Activated naive CD8-positive, alpha-beta T cell treated with anti-CD3 and anti-CD28 coated beads, Interleukin-2, amount 10 ng/mL, durations not matched to agents 7 days and 5 days (primary cell): ENCODE data around the gene ETFB. TPM values are rescaled to one million over a fixed set of nuclear protein-coding genes. Genes with fewer than 3 reads are reported as not detected.

Experiments
- ATAC-seq: fragments of 150-1000 bp; cut with Tn5 transposase; one replicate; pipeline ENCODE4 v1.10.0; 2021; ENCODE audit warnings: low read depth, moderate library complexity
- POLR2A ChIA-PET: fragments of 350-600 bp; sonication (Branson Sonifier 250); formaldehyde crosslinking; loops from one replicate; lab custom pipeline; 2021; ENCODE audit warnings: antibody characterized with exemption; lab: Charles Lee
- DNase-seq: peaks from one replicate; pipeline ENCODE4 v3.0.0; 2021
- H3K27ac Mint-ChIP-seq: one replicate; pipeline ENCODE4 v1.8.0; 2022; ENCODE audit warnings: mild to moderate bottlenecking, mixed read lengths
- H3K27me3 Mint-ChIP-seq: one replicate; pipeline ENCODE4 v1.8.0; 2022; ENCODE audit warnings: mild to moderate bottlenecking, moderate library complexity, mixed read lengths
- H3K36me3 Mint-ChIP-seq: one replicate; pipeline ENCODE4 v1.8.0; 2021; ENCODE audit warnings: mild to moderate bottlenecking, mixed read lengths
- H3K4me1 Mint-ChIP-seq: one replicate; pipeline ENCODE4 v1.8.0; 2021; ENCODE audit warnings: mixed read lengths
- H3K4me3 Mint-ChIP-seq: one replicate; pipeline ENCODE4 v1.8.0; 2022; ENCODE audit warnings: mild to moderate bottlenecking, moderate library complexity, mixed read lengths
- H3K9me3 Mint-ChIP-seq: one replicate; pipeline ENCODE4 v1.8.0; 2021; ENCODE audit warnings: mixed read lengths
- total RNA-seq, 2 experiments: library from RNA; stranded (reverse); gene quantifications; one replicate each; pipeline ENCODE4 v1.2.3, GENCODE V29; 2021

The ETFB gene
- total RNA-seq, 2 experiments from 2014 or later = 121 to 124 TPM

- DNase-seq (no peak), ATAC-seq (peak; percentile 80)
- Mint-ChIP-seq H3K4me1 (peaks cover 25% of the 10 kb centered on the region), H3K27ac (peak overlapping the region; percentile 84), H3K36me3 (peaks cover 31% of the 10 kb centered on the region), H3K9me3 (no peaks in the 10 kb centered on the region), H3K27me3 (peaks cover under 1% of the 10 kb centered on the region), H3K4me3 (peak overlapping the region; percentile 72)
- POLR2A ChIA-PET = interaction anchor here (0.8 to 1.9 kb wide), 5 partner anchors 11 to 41 kb away, joined by 3 to 11 read pairs (median 4); partner anchors contain the start of genes ETFB and NKG7
Measured at GRCh38 chr19:51354742-51355148, 11.4 kb downstream of the ETFB start.

DNA sequence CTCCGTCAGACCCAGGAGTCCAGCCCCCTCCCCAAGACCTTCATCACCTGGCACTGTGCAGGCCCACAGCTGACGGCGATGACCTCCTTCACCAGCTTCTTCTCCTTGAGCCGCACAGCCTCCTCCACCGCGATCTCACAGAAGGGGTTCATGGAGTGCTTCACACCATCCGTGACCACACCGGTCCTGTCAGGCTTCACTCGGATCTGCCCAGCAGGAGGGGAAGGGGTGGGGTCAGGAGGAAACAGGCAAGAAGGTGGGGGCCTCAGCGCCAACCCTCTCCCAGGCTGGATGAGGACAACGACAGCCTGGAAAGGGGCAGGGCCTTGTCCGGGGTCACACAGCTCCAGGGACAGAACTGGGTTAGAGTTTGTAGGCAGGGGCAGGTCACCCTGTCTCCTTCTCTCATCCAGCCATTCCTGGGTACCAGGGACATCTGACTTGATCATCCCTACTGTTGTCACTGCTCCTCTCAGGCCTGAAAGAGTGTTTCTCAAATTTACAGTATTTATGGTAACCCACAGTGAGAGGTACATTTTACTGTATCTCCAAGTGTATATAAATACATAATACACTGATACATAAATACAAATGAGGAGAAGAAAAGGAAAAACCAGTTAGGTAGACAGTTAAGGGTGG, 12.0 kb downstream of the ETFB start:
- ATAC-seq (no peak), DNase-seq (no peak)
- Mint-ChIP-seq H3K4me3 (peak overlapping the region; percentile 72), H3K36me3 (peaks cover 29% of the 10 kb centered on the region), H3K27me3 (peaks cover 2% of the 10 kb centered on the region), H3K27ac (peak overlapping the region; percentile 84), H3K9me3 (no peaks in the 10 kb centered on the region), H3K4me1 (peaks cover 23% of the 10 kb centered on the region)
- POLR2A ChIA-PET = interaction anchor here (0.8 to 1.9 kb wide), 5 partner anchors 11 to 41 kb away, joined by 3 to 11 read pairs (median 4); partner anchors contain the start of genes ETFB and NKG7

DNA sequence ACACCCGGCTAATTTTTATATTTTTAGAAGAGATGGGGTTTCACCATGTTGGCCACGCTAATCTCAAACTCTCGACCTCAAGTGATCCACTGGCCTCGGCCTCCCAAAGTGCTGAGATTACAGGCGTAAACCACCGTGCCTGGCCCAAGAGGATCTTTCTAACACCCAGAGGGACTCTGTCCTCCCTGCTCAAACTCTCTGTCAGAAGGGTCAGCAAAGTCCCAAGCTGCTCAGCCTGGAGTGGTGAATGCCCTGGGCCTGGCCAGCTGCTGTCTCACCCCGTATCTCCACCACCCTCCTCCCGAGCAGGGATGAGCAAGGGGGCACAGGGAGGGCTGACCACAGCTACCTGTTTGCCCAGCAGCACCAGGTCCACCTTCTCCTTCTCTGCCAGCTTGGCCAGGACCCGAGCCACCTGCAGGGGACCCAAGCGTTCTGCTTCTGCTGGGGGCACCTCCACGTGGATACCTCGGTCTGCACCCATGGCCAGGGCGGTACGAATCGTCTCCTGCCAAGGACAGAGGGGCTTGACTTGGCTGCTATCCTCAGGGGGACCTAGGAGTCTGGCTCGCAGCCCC, 13.3 kb downstream of the ETFB start:
- POLR2A ChIA-PET = no interaction called here
- Mint-ChIP-seq H3K9me3 (no peaks in the 10 kb centered on the region), H3K4me3 (no peak overlapping the region), H3K27ac (no peak overlapping the region), H3K27me3 (peaks cover 2% of the 10 kb centered on the region), H3K36me3 (peaks cover 28% of the 10 kb centered on the region), H3K4me1 (peaks cover 21% of the 10 kb centered on the region)
- no peak for DNase-seq
- ATAC-seq = no peak

DNA sequence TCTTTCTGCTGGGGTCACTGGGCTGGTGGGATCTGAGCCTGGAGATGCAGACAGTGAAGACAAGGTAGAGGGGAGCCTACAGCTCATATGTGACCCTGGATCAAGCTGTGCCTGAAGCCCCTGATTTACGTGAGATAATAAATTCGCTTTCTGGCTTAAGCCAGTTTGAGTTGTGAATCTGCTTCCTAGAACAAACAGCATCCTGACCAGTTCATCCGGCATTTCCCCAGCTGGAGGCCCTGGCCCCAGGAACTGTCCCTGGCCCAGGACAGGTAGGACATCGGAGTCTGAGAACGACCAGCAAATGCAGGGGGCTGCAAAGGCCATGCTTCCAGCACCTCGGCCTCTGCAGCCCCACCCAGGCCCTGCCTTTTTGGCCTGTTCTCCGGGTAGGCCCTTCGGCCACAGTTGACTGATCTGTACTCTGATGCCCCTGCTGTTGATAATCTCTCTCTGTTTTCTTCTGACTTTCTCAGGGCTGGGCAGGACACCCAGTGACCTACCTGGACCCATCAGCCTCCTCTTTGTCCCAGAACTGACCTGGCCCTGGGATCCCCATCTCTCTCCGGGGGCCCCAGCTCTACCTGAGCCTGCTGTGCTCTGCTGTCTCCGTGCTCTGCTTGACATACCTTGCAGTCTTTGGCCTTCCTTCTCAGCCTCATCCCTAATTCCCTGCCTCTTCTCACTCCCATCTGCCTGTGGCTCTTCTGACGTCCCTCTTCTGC, 14.8 kb downstream of the ETFB start:
- H3K36me3 Mint-ChIP-seq = peaks cover 25% of the 10 kb centered on the region
- no peak for DNase-seq
- ATAC-seq = no peak
- peaks cover 2% of the 10 kb centered on the region for H3K27me3 Mint-ChIP-seq
- no peaks in the 10 kb centered on the region for H3K9me3 Mint-ChIP-seq
- POLR2A ChIA-PET = no interaction called here
- H3K27ac Mint-ChIP-seq = no peak overlapping the region
- no peak overlapping the region for H3K4me3 Mint-ChIP-seq
- peaks cover 16% of the 10 kb centered on the region for H3K4me1 Mint-ChIP-seq

DNA sequence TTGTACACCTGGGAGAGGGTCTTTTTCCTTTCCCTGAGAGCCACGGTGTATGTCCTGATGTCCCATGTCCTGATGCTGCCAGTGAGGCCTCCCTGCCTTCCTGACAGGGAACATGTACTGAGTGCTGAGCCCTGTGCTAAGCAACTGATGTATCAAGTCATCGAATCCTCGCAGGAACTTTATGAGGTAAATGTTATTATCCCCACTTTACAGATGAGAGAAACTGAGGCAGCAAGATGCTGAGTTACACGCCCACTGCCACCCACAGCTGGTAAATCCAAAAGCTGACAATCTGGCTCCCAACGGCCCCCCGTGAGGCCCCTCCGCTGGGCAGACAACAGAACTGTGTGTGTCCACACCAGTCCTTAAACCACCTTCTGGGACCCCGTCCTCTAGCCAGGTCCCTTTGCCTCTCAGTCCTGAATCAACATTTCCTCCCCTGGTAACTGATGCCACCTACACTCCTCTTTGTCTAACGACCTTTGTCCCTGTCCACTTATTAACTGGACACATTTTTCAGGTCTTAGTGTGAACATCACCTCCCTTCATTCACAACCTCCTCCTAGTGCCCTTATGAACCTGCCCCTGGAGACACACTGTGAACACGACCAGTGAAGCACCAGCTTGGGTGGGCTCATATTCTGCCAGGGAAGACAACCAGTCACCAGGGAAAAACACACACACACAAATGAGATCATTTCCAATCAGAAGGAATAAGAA, 18.8 kb downstream of the ETFB start:
- no peak overlapping the region for H3K27ac Mint-ChIP-seq
- peaks cover 7% of the 10 kb centered on the region for H3K4me1 Mint-ChIP-seq
- H3K9me3 Mint-ChIP-seq = no peaks in the 10 kb centered on the region
- POLR2A ChIA-PET = no interaction called here
- ATAC-seq (no peak), DNase-seq (no peak)
- H3K27me3 Mint-ChIP-seq = peaks cover 3% of the 10 kb centered on the region
- H3K4me3 Mint-ChIP-seq = no peak overlapping the region
- H3K36me3 Mint-ChIP-seq = peaks cover 19% of the 10 kb centered on the region

DNA sequence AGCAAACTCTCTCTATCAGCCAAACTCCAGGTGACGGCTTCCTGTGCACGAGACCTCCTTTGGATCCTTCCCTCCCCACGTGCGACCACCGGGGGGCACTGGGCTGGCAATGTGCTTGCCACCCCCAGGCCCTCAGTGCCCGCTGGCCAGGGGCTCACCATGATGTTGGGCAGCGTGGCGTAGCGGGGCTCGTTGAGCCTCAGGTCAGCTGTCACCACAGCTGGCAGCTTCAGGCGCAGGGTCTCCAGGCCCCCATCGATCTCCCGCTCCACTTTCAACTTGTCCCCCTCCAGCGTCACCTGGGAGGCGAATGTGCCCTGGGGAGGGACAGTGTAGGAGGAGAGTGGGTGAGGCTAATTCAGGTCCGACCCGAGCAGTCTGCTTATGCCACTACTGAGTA, 19.4 kb downstream of the ETFB start:
- Mint-ChIP-seq H3K4me3 (no peak overlapping the region), H3K36me3 (peaks cover 13% of the 10 kb centered on the region), H3K27me3 (peaks cover 5% of the 10 kb centered on the region), H3K27ac (no peak overlapping the region), H3K9me3 (no peaks in the 10 kb centered on the region), H3K4me1 (peaks cover 7% of the 10 kb centered on the region)
- ATAC-seq (no peak), DNase-seq (no peak)
- POLR2A ChIA-PET = no interaction called here

GRCh38 chr19:51345076-51345620, 21.0 kb downstream of the ETFB start:
- Mint-ChIP-seq H3K27ac (no peak overlapping the region), H3K9me3 (no peaks in the 10 kb centered on the region), H3K4me1 (peaks cover 9% of the 10 kb centered on the region), H3K36me3 (peaks cover 13% of the 10 kb centered on the region), H3K27me3 (peaks cover 12% of the 10 kb centered on the region), H3K4me3 (no peak overlapping the region)
- POLR2A ChIA-PET = no interaction called here
- ATAC-seq (no peak), DNase-seq (no peak)

DNA sequence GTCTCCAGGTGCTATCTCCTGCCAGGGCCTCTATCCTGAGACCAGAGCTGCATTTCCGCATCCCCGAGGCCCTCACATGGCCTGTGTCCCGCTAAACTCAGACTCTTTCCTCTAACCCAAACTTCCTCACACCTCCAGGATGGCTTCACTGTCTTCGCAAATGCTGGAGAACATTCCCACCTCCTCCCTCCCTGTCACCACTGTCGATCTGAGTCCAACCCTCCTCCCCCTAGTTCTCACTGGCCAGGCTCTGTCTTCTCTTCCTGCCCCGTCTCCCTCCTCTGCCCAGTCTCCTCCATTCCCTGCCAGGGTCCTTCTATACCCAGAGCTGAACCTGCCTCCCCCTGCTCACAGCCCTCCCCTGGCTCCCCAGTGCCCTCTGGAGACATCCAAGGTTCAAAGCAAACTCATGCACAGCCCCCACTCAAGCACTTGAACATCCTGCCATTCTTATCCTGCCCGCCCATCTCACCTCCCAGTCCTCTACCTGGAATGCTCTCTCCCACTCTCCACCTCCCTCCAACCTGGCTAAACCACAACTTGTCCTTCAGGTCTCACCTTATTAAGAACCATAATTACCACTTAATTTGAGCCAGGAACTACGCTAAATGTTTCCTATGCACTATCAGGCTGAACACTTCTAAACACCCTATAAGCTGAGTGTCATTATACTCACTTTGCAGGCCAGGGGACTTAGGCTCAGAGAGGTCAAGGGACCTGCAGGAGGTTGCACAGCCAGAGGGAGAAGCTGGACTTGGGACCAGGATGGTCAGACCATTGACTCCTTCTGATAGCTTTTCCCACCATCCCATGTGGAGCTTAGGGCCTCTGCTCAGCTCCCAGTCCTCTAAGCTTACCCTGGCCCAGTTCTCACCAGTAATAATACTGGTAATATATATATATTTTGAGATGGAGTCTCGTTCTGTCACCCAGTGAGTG, 23.3 kb downstream of the ETFB start:
- POLR2A ChIA-PET = interaction anchor here (0.9 to 1.4 kb wide), 2 partner anchors 16 to 23 kb away, joined by 3 to 7 read pairs; partner anchors contain the start of gene ETFB
- DNase-seq (no peak), ATAC-seq (no peak)
- Mint-ChIP-seq H3K4me1 (peaks cover 18% of the 10 kb centered on the region), H3K9me3 (no peaks in the 10 kb centered on the region), H3K36me3 (peaks cover 9% of the 10 kb centered on the region), H3K27ac (peak overlapping the region; percentile 39), H3K27me3 (peaks cover 10% of the 10 kb centered on the region), H3K4me3 (no peak overlapping the region)

- no peak for ATAC-seq
- peaks cover 10% of the 10 kb centered on the region for H3K27me3 Mint-ChIP-seq
- peaks cover 18% of the 10 kb centered on the region for H3K4me1 Mint-ChIP-seq
- H3K9me3 Mint-ChIP-seq = no peaks in the 10 kb centered on the region
- DNase-seq = no peak
- H3K27ac Mint-ChIP-seq = peak within 1 kb of the TSS; percentile 39
- POLR2A ChIA-PET = interaction anchor here (0.5 to 2.7 kb wide), 3 partner anchors 31 to 83 kb away, joined by 4 to 12 read pairs (median 8); partner anchors contain the start of gene NKG7
- H3K36me3 Mint-ChIP-seq = peaks cover 5% of the 10 kb centered on the region
- peak within 1 kb of the TSS; percentile 23 for H3K4me3 Mint-ChIP-seq
Measured at GRCh38 chr19:51341976-51342580, 24.1 kb downstream of the ETFB start, which contains the start of gene VSIG10L. Gene VSIG10L, minus strand, starts transcription at chr19:51342139. Its CDS starts 15 bp downstream, at chr19:51342124.

DNA sequence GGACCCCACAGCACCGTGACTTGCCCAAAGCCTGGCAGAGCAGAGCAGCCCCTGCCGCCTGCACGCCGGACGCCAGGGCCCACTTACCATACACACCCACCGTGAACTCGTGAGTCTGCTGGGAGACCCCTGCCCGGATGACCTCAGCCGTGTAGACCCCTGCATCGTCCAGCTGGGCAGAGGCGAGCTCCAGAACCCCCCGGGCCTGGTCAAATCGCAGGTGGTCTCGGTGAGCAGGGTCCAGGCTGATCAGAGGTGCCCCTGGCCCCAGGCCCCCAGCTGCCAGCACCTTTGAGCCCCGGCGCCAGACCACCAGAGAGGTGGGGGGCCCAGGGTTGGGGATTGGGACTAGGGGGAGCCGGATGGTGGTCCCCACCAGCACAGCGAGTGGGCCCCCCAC, 25.1 kb downstream of the ETFB start:
- H3K27me3 Mint-ChIP-seq = peaks cover 13% of the 10 kb centered on the region
- H3K4me3 Mint-ChIP-seq = peak overlapping the region; percentile 23
- no peak overlapping the region for H3K27ac Mint-ChIP-seq
- H3K36me3 Mint-ChIP-seq = peaks cover 4% of the 10 kb centered on the region
- ATAC-seq = no peak
- peaks cover 18% of the 10 kb centered on the region for H3K4me1 Mint-ChIP-seq
- H3K9me3 Mint-ChIP-seq = no peaks in the 10 kb centered on the region
- POLR2A ChIA-PET = interaction anchor here (1.8 to 2.7 kb wide), 2 partner anchors 32 to 54 kb away, joined by 8 to 12 read pairs; partner anchors contain the start of gene NKG7
- no peak for DNase-seq
